ENCODE results near the gene DOK3. TPM values are rescaled to one million over a fixed set of nuclear protein-coding genes. Genes with fewer than 3 reads are reported as not detected.

DOK3 gene
- total RNA-seq, 1 experiment from 2014 or later: 12.4 TPM

GRCh38 chr5:177538876-177539275 is 29.2 kb upstream of the DOK3 start:
- H3K27ac ChIP-seq (ENCODE audit: low read length): peak overlapping the region; percentile 94

GRCh38 chr5:177537389-177538361 is 28.0 kb upstream of the DOK3 start:
- intact Hi-C loops (cut with micrococcal nuclease; ENCODE audit: unreplicated experiment) (no loop called here), in situ Hi-C loops (cut with HindIII; ENCODE audit: low pct_unique_long_range_greater_than_20kb, low sequenced_read_pairs) (no loop called here)
- Histone ChIP-seq H3K27me3 (ENCODE audit: control insufficient read depth, insufficient read depth, low read length) (no peaks in the 10 kb centered on the region), H3K4me3 (ENCODE audit: low read depth in 2 of 2, low read length in 2 of 2) (peak overlapping the region in 1 of 2 experiments; percentile 12; a peak in 1 of 4 replicates), H3K27ac (ENCODE audit: low read length) (peak overlapping the region; percentile 94), H3K36me3 (ENCODE audit: control insufficient read depth, insufficient read depth, low read length) (peaks cover 12% of the 10 kb centered on the region), H3K9me3 (ENCODE audit: control insufficient read depth, insufficient read depth, low read depth, low read length) (no peaks in the 10 kb centered on the region), H3K4me1 (ENCODE audit: control insufficient read depth, insufficient read depth, low read length) (peaks cover 46% of the 10 kb centered on the region)
- DNase-seq (ENCODE audit: low read depth, low spot score) (no peak), ATAC-seq (peak; percentile 95)
- CTCF ChIA-PET: interaction anchor here (1.2 kb wide), 1 partner anchor 17 kb away, joined by 3 read pairs; no protein-coding TSS in a partner anchor
- TF ChIP-seq SIN3A (IDR thresholded peaks at IDR 0.05; ENCODE audit: borderline replicate concordance, insufficient read depth, low read depth, low read length) (no peak), REST (IDR thresholded peaks at IDR 0.05; ENCODE audit: insufficient read depth in 1 of 2, low read depth in 2 of 2, low read length in 1 of 2) (0 out of 4 replicates have a peak, but pooled peaks of 1 of the 2 experiments have one; percentile 20), CTCF (IDR thresholded peaks at IDR 0.05) (no peak), TCF7L2 (IDR thresholded peaks at IDR 0.05; ENCODE audit: low read depth, low read length) (no peak), POLR2AphosphoS5 (IDR thresholded peaks at IDR 0.05; ENCODE audit: low read depth, low read length) (peak; percentile 42; the same call in 1 of the 2 replicates)
- POLR2A ChIA-PET: interaction anchor here (1.0 to 1.1 kb wide), 2 partner anchors 9 kb away, joined by 4 read pairs; no protein-coding TSS in a partner anchor
- BruUV-seq (replicated peaks): no TSS peak

More at GRCh38 chr5:177538876-177539275, 29.2 kb upstream of the DOK3 start:
- POLR2A ChIA-PET: no interaction called here
- intact Hi-C loops (cut with micrococcal nuclease; ENCODE audit: unreplicated experiment) (no loop called here), in situ Hi-C loops (cut with HindIII; ENCODE audit: low pct_unique_long_range_greater_than_20kb, low sequenced_read_pairs) (no loop called here)
- DNase-seq (ENCODE audit: low read depth, low spot score) (no peak), ATAC-seq (no peak)
- no TSS peak for BruUV-seq (replicated peaks)
- Histone ChIP-seq H3K9me3 (ENCODE audit: control insufficient read depth, insufficient read depth, low read depth, low read length) (no peaks in the 10 kb centered on the region), H3K36me3 (ENCODE audit: control insufficient read depth, insufficient read depth, low read length) (peaks cover 12% of the 10 kb centered on the region), H3K4me3 (ENCODE audit: low read depth in 2 of 2, low read length in 2 of 2) (no peak overlapping the region), H3K4me1 (ENCODE audit: control insufficient read depth, insufficient read depth, low read length) (peaks cover 52% of the 10 kb centered on the region), H3K27me3 (ENCODE audit: control insufficient read depth, insufficient read depth, low read length) (no peaks in the 10 kb centered on the region)
- CTCF ChIA-PET: no interaction called here
- TF ChIP-seq TCF7L2 (IDR thresholded peaks at IDR 0.05; ENCODE audit: low read depth, low read length) (0 out of 2 replicates have a peak, but pooled peaks have one; percentile 19), POLR2AphosphoS5 (IDR thresholded peaks at IDR 0.05; ENCODE audit: low read depth, low read length) (no peak)
